ENCODE measurements around the gene NRL. TPM values are rescaled to one million over a fixed set of nuclear protein-coding genes. Genes with fewer than 3 reads are reported as not detected.

Gene NRL
- polyA plus RNA-seq, 2 donors = 0.86 to 1.4 TPM

DNA sequence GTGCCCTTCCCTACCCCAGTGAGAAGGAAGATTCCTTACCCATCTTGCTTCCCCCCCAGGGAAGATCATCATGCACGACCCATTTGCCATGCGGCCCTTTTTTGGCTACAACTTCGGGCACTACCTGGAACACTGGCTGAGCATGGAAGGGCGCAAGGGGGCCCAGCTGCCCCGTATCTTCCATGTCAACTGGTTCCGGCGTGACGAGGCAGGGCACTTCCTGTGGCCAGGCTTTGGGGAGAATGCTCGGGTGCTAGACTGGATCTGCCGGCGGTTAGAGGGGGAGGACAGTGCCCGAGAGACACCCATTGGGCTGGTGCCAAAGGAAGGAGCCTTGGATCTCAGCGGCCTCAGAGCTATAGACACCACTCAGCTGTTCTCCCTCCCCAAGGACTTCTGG, 11.3 kb downstream of the NRL start:
- Histone ChIP-seq H3K4me3 (ENCODE audit: low read depth in 1 of 2, low read length in 2 of 2) (no peak overlapping the region), H3K36me3 (ENCODE audit: control insufficient read depth in 2 of 2, insufficient read depth in 2 of 2, low read length in 1 of 2) (peaks cover 0 to 3% of the 10 kb centered on the region in 2 donors)
- WGBS, 2 donors = 92 to 93% methylated on average over 13 of the region's 13 CpGs

DNA sequence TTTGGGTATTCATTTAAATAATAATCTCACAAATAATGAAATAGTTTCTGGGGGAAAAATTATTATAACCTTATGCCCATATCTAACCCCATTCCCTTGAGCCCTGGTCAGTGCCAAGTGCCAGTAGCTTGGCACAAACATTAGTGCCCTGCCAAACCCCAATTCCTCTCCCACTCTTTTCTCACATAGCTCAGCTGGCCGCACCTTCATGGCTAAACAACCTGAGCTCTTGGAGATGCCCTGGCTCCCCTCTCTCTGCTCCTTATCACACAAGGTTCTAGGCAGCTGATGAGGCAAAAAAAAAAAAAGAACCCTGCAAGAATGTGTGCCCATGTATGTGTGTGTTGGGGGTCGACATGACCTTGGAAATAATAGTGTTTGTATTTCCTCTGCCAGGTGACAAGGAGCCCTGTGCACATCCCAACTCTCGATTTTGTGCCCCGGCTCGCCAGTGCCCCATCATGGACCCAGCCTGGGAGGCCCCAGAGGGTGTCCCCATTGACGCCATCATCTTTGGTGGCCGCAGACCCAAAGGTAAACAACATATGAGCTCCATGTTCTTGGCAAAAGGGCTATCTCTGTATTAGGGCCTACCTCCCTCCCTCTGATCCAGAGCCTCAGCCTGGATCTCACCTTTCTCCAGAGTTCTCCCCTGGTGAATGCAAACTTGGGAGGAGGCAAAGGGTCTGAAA, 12.2 kb downstream of the NRL start:
- 92 to 93% methylated on average over 7 of the region's 7 CpGs for WGBS, 2 donors
- H3K9me3 ChIP-seq (ENCODE audit: control insufficient read depth in 2 of 2, insufficient read depth in 1 of 2, low read depth in 1 of 2, low read length in 1 of 2) = no peaks in the 10 kb centered on the region
- no peak overlapping the region for H3K4me3 ChIP-seq (ENCODE audit: low read depth in 1 of 2, low read length in 2 of 2)
- peaks cover 3 to 6% of the 10 kb centered on the region in 2 donors for H3K36me3 ChIP-seq (ENCODE audit: control insufficient read depth in 2 of 2, insufficient read depth in 2 of 2, low read length in 1 of 2)
- no peaks in the 10 kb centered on the region for H3K27me3 ChIP-seq (ENCODE audit: control insufficient read depth in 1 of 2, insufficient read depth in 2 of 2, low read length in 2 of 2)
- no peak overlapping the region for H3K27ac ChIP-seq (ENCODE audit: low read depth in 2 of 2, low read length in 1 of 2)
- H3K4me1 ChIP-seq (ENCODE audit: control insufficient read depth in 2 of 2, insufficient read depth in 2 of 2, low read length in 1 of 2) = peaks cover 0 to 3% of the 10 kb centered on the region in 2 donors

More for the DNA sequence above, 11.3 kb downstream of the NRL start:
- Histone ChIP-seq H3K9me3 (ENCODE audit: control insufficient read depth in 2 of 2, insufficient read depth in 1 of 2, low read depth in 1 of 2, low read length in 1 of 2) (no peaks in the 10 kb centered on the region), H3K27me3 (ENCODE audit: control insufficient read depth in 1 of 2, insufficient read depth in 2 of 2, low read length in 2 of 2) (no peaks in the 10 kb centered on the region), H3K4me1 (ENCODE audit: control insufficient read depth in 2 of 2, insufficient read depth in 2 of 2, low read length in 1 of 2) (peaks cover 0 to 3% of the 10 kb centered on the region in 2 donors), H3K27ac (ENCODE audit: low read depth in 2 of 2, low read length in 1 of 2) (no peak overlapping the region)

DNA sequence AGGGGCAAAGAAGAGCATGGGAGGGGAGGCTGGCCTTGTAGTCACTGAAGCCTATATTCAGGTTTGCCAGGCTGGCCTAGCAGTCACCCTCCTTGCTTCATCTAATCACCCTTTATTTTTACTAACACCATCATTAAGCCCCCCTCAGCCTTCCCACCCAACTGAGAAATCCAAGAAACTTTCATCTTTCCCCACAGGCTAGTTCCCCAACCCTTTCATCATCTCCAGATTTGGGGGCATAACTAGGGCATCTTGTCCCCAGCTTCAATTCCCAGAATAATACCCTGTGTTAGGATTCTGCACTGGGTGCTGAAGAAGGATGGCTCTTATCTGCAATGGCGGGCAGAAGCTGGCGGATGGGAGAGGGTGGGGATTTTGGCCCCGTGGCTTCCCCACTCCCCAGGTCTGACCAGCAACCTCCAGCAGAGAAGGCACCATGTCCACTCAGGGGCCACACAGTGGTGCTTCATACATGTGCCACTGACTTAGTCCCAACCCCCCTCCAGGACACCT, 13.7 kb downstream of the NRL start:
- 91 to 100% methylated on average over 3 of the region's 3 CpGs for WGBS, 2 donors
- no peak overlapping the region for H3K4me3 ChIP-seq (ENCODE audit: low read depth in 1 of 2, low read length in 2 of 2)
- H3K36me3 ChIP-seq (ENCODE audit: control insufficient read depth in 2 of 2, insufficient read depth in 2 of 2, low read length in 1 of 2) = peaks cover 3 to 6% of the 10 kb centered on the region in 2 donors
- no peak overlapping the region for H3K27ac ChIP-seq (ENCODE audit: low read depth in 2 of 2, low read length in 1 of 2)
- no peaks in the 10 kb centered on the region for H3K27me3 ChIP-seq (ENCODE audit: control insufficient read depth in 1 of 2, insufficient read depth in 2 of 2, low read length in 2 of 2)
- no peaks in the 10 kb centered on the region for H3K9me3 ChIP-seq (ENCODE audit: control insufficient read depth in 2 of 2, insufficient read depth in 1 of 2, low read depth in 1 of 2, low read length in 1 of 2)
- peaks cover 0 to 3% of the 10 kb centered on the region in 2 donors for H3K4me1 ChIP-seq (ENCODE audit: control insufficient read depth in 2 of 2, insufficient read depth in 2 of 2, low read length in 1 of 2)

DNA sequence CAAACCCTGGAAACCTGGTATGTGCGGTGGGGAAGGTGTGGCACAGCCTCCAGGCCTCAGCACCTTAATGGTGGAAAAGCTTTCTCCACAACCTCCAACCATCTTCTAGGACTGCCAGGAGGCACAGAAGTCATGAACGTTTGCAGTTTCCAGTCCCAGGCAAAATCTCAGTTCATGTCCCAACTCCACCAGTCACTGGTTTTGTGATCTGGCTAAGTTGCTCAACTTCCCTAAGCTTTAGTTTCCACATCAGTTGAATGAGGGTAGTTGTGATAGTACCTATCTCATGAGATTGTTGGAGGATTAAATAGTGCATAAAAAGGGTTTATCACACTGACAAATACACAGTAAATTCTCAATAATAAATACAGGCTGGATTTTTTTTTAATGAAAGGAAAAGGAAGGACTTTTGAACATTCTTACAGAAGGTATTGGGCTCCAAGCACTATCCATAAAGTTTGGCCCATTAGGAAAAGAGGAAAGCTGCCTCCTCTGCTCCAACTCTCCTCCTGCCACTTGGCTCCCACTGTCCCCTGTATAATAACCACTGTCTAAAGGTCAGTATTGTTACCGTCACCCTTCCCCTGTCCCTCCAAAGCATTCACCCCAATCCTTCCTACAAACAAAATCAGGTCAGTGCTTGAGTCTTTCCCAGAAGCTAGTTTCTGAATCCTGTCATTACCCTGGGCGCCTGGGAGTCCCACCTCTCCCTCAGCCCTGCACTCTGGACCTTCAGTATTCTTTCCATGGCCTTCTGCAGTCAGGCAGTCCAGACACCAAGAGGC, 14.4 kb downstream of the NRL start:
- 75 to 82% methylated on average over 4 of the region's 4 CpGs for WGBS, 2 donors
- Histone ChIP-seq H3K27me3 (ENCODE audit: control insufficient read depth in 1 of 2, insufficient read depth in 2 of 2, low read length in 2 of 2) (no peaks in the 10 kb centered on the region), H3K36me3 (ENCODE audit: control insufficient read depth in 2 of 2, insufficient read depth in 2 of 2, low read length in 1 of 2) (peaks cover 3 to 6% of the 10 kb centered on the region in 2 donors), H3K9me3 (ENCODE audit: control insufficient read depth in 2 of 2, insufficient read depth in 1 of 2, low read depth in 1 of 2, low read length in 1 of 2) (no peaks in the 10 kb centered on the region), H3K4me3 (ENCODE audit: low read depth in 1 of 2, low read length in 2 of 2) (no peak overlapping the region), H3K4me1 (ENCODE audit: control insufficient read depth in 2 of 2, insufficient read depth in 2 of 2, low read length in 1 of 2) (peaks cover 0 to 6% of the 10 kb centered on the region in 2 donors), H3K27ac (ENCODE audit: low read depth in 2 of 2, low read length in 1 of 2) (no peak overlapping the region)

DNA sequence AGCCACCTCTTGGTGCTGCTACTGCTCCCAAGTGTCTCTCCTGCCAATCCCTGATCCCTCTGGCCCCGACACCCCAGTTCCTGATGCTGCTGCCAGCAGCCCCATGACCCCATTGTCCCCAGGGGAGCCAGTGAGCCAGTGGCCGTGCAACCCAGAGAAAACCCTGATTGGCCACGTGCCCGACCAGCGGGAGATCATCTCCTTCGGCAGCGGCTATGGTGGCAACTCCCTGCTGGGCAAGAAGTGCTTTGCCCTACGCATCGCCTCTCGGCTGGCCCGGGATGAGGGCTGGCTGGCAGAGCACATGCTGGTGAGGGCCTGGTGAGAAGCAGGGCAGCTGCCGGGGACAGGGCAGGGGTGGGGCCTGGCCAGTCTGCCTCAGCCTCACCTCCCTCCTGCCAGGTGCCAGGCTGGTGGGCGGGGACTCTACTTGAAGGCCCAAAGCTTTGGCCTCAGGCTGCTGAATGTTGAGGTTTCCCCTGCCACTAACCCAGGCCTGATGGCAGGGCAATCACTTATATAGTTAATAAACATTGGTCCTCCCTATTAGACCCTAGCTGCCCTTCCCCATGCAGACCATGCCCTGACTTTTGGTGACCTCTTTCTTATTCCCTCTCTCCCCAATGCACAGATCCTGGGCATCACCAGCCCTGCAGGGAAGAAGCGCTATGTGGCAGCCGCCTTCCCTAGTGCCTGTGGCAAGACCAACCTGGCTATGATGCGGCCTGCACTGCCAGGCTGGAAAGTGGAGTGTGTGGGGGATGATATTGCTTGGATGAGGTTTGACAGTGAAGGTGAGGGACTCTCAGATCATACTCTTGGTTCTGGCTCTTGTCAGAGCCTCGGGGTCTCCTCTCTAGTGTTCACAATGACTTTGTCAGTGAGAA, 15.6 kb downstream of the NRL start:
- H3K36me3 ChIP-seq (ENCODE audit: control insufficient read depth in 2 of 2, insufficient read depth in 2 of 2, low read length in 1 of 2) = peaks cover 3 to 6% of the 10 kb centered on the region in 2 donors
- H3K4me1 ChIP-seq (ENCODE audit: control insufficient read depth in 2 of 2, insufficient read depth in 2 of 2, low read length in 1 of 2) = peaks cover 2 to 12% of the 10 kb centered on the region in 2 donors
- no peak overlapping the region for H3K27ac ChIP-seq (ENCODE audit: low read depth in 2 of 2, low read length in 1 of 2)
- H3K27me3 ChIP-seq (ENCODE audit: control insufficient read depth in 1 of 2, insufficient read depth in 2 of 2, low read length in 2 of 2) = no peaks in the 10 kb centered on the region
- 77 to 86% methylated on average over 17 of the region's 17 CpGs for WGBS, 2 donors
- H3K9me3 ChIP-seq (ENCODE audit: control insufficient read depth in 2 of 2, insufficient read depth in 1 of 2, low read depth in 1 of 2, low read length in 1 of 2) = no peaks in the 10 kb centered on the region
- H3K4me3 ChIP-seq (ENCODE audit: low read depth in 1 of 2, low read length in 2 of 2) = no peak overlapping the region

DNA sequence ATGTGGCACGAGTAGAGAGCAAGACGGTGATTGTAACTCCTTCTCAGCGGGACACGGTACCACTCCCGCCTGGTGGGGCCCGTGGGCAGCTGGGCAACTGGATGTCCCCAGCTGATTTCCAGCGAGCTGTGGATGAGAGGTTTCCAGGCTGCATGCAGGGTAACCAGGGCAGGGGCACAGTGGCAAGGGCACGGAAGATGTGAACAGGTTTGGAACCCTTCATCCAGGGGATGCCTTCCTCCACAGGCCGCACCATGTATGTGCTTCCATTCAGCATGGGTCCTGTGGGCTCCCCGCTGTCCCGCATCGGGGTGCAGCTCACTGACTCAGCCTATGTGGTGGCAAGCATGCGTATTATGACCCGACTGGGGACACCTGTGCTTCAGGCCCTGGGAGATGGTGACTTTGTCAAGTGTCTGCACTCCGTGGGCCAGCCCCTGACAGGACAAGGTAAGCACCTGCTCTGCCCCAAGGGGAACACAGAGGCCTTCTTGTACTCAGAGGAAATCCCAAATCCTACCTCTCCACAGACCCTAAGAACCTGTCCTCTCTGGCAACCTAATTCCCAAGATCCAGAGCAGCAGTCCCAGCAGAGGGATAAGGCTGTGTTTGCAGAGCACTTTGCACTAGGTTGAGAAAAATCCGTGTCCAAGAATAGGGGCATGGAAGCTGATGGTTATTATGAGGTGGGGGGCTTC, 16.4 kb downstream of the NRL start:
- Histone ChIP-seq H3K4me3 (ENCODE audit: low read depth in 1 of 2, low read length in 2 of 2) (no peak overlapping the region), H3K9me3 (ENCODE audit: control insufficient read depth in 2 of 2, insufficient read depth in 1 of 2, low read depth in 1 of 2, low read length in 1 of 2) (no peaks in the 10 kb centered on the region), H3K27me3 (ENCODE audit: control insufficient read depth in 1 of 2, insufficient read depth in 2 of 2, low read length in 2 of 2) (no peaks in the 10 kb centered on the region), H3K36me3 (ENCODE audit: control insufficient read depth in 2 of 2, insufficient read depth in 2 of 2, low read length in 1 of 2) (peaks cover 3 to 6% of the 10 kb centered on the region in 2 donors), H3K4me1 (ENCODE audit: control insufficient read depth in 2 of 2, insufficient read depth in 2 of 2, low read length in 1 of 2) (peaks cover 2 to 15% of the 10 kb centered on the region in 2 donors), H3K27ac (ENCODE audit: low read depth in 2 of 2, low read length in 1 of 2) (no peak overlapping the region)
- WGBS, 2 donors = 95% methylated on average over 16 of the region's 16 CpGs

DNA sequence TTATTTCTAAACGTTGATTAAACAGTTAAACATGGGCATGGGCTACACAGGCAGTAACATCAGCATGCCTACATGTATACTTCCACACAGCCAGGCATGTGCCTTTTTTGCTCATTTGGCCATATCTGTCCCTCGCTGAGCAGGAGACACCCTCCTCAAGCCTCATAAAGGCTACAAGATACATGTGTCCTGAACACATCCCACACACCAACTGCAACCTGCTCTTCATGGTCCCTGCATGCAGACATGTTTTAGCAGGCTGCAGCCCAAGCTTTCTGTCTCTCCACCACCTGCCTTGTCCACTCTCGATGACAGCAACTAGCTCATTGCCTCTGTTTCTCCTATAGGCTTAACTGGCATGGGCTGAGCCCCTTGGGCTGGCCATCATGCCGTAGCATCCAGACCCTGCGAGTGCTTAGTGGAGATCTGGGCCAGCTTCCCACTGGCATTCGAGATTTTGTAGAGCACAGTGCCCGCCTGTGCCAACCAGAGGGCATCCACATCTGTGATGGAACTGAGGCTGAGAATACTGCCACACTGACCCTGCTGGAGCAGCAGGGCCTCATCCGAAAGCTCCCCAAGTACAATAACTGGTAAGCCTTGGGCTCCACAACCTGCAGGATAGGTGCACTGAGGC, 18.1 kb downstream of the NRL start:
- H3K27ac ChIP-seq (ENCODE audit: low read depth in 2 of 2, low read length in 1 of 2) = no peak overlapping the region
- H3K36me3 ChIP-seq (ENCODE audit: control insufficient read depth in 2 of 2, insufficient read depth in 2 of 2, low read length in 1 of 2) = peaks cover 3 to 6% of the 10 kb centered on the region in 2 donors
- 91 to 95% methylated on average over 8 of the region's 8 CpGs for WGBS, 2 donors

DNA sequence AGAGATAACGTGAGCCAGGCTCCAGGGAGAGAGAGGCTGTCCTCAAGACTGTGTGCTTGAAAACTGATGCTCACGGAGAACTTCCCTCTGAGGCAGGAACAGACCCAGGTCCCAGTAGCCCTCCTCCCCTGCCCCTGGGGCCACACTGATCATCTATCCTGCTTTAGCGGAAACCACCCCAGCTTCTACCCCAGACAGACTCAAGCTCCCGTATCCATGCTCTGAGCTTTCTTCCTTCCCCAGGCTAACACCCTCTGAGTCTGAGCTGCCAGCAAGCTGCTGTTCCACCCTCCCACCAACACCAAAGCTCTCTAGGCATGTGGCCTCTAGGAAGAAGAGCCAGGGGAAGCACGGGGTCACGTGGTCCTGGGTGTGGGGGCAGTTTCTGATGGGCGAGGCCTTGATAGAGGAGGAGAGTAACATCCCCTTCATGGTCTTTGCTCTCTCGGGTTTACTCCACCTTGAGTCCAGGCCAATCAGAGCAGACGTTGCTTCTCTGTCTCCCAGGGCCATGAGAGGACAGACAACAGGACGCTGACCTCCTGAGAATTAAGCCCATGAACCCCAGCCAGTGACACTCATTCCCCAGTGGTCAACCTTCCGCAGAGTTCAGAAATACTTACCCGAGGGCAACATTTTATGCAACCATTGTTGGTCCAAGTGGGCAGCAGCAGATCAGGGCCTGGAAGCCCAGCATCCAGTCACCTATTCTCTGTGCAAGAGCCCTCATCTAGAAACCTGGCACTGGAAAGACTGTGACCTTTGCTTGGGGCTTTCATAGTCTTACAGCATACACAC, 19.3 kb downstream of the NRL start:
- Histone ChIP-seq H3K9me3 (ENCODE audit: control insufficient read depth in 2 of 2, insufficient read depth in 1 of 2, low read depth in 1 of 2, low read length in 1 of 2) (no peaks in the 10 kb centered on the region), H3K27me3 (ENCODE audit: control insufficient read depth in 1 of 2, insufficient read depth in 2 of 2, low read length in 2 of 2) (no peaks in the 10 kb centered on the region), H3K4me3 (ENCODE audit: low read depth in 1 of 2, low read length in 2 of 2) (peak overlapping the region; percentile 70 to 86), H3K4me1 (ENCODE audit: control insufficient read depth in 2 of 2, insufficient read depth in 2 of 2, low read length in 1 of 2) (peaks cover 2 to 15% of the 10 kb centered on the region in 2 donors), H3K27ac (ENCODE audit: low read depth in 2 of 2, low read length in 1 of 2) (peak overlapping the region; percentile 97 to 98), H3K36me3 (ENCODE audit: control insufficient read depth in 2 of 2, insufficient read depth in 2 of 2, low read length in 1 of 2) (peaks cover 3% of the 10 kb centered on the region in 2 donors)
- 38 to 46% methylated on average over 12 of the region's 12 CpGs for WGBS, 2 donors

More for the DNA sequence above, 18.1 kb downstream of the NRL start:
- H3K27me3 ChIP-seq (ENCODE audit: control insufficient read depth in 1 of 2, insufficient read depth in 2 of 2, low read length in 2 of 2) = no peaks in the 10 kb centered on the region
- no peak overlapping the region for H3K4me3 ChIP-seq (ENCODE audit: low read depth in 1 of 2, low read length in 2 of 2)
- H3K9me3 ChIP-seq (ENCODE audit: control insufficient read depth in 2 of 2, insufficient read depth in 1 of 2, low read depth in 1 of 2, low read length in 1 of 2) = no peaks in the 10 kb centered on the region
- H3K4me1 ChIP-seq (ENCODE audit: control insufficient read depth in 2 of 2, insufficient read depth in 2 of 2, low read length in 1 of 2) = peaks cover 2 to 15% of the 10 kb centered on the region in 2 donors
